Activated T-cell treated with anti-CD3 and anti-CD28 coated beads, Interleukin-2, amount 50 U/mL, for 4 hours (primary cell): ENCODE data around the gene KCNQ4. TPM values are rescaled to one million over a fixed set of nuclear protein-coding genes. Genes with fewer than 3 reads are reported as not detected.

Experiments used
- ATAC-seq, 2 donors: fragments of 200-7000 bp; cut with Tn5 transposase; one replicate each; pipeline ENCODE4 v1.10.0; 2021
- DNase-seq: peaks from one replicate; pipeline ENCODE4 v3.0.0-alpha.2; 2020
- H3K27me3 Mint-ChIP-seq: one replicate; pipeline ENCODE4 v1.8.0; 2021; ENCODE audit warnings: low read depth, mixed read lengths
- H3K36me3 Mint-ChIP-seq: one replicate; pipeline ENCODE4 v1.8.0; 2022; ENCODE audit warnings: mixed read lengths; ENCODE audit not compliant: insufficient read depth
- H3K4me1 Mint-ChIP-seq: one replicate; pipeline ENCODE4 v1.8.0; 2021; ENCODE audit warnings: low read depth, mixed read lengths
- H3K4me3 Mint-ChIP-seq: one replicate; pipeline ENCODE4 v1.8.0; 2021; ENCODE audit warnings: mild to moderate bottlenecking, moderate library complexity, mixed read lengths
- H3K9me3 Mint-ChIP-seq: one replicate; pipeline ENCODE4 v1.8.0; 2021; ENCODE audit warnings: mixed read lengths
- total RNA-seq, 3 donors: library from RNA; stranded (reverse); gene quantifications; one replicate each; pipeline ENCODE4 v1.2.1, GENCODE V29; 2021

KCNQ4 gene
- total RNA-seq, 3 donors from 2014 or later: 0.24 to 0.56 (median 0.24) TPM

- peaks cover 15% of the 10 kb centered on the region for H3K4me1 Mint-ChIP-seq
- no peaks in the 10 kb centered on the region for H3K9me3 Mint-ChIP-seq
- no peaks in the 10 kb centered on the region for H3K27me3 Mint-ChIP-seq
- no peak for DNase-seq
- no peaks in the 10 kb centered on the region for H3K36me3 Mint-ChIP-seq
- ATAC-seq: no peak
- H3K4me3 Mint-ChIP-seq: no peak overlapping the region
Measured at GRCh38 chr1:40792036-40792435, 8.4 kb downstream of the KCNQ4 start.

DNA sequence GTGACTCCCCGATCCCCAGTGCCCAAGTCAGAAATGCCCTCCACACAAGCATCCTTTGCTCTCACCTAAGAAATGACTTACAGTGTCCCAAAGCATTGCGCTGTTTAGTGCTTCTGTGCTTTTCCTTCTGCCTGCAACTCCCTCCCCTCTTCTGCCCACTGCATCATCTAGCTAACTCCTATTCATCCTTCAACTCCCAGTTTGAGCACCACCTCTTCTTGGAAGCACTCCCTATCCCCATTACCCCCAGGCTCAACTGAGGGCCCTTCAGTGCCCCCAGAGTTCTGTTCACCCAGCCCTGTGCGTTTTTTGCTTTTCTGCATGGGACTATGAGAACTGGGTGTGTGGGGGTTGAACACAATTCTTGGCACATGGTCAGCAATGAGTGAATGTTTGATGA, 10.0 kb downstream of the KCNQ4 start:
- H3K27me3 Mint-ChIP-seq: no peaks in the 10 kb centered on the region
- H3K9me3 Mint-ChIP-seq: no peaks in the 10 kb centered on the region
- peaks cover 21% of the 10 kb centered on the region for H3K4me1 Mint-ChIP-seq
- no peaks in the 10 kb centered on the region for H3K36me3 Mint-ChIP-seq
- no peak overlapping the region for H3K4me3 Mint-ChIP-seq
- no peak for ATAC-seq
- DNase-seq: no peak

DNA sequence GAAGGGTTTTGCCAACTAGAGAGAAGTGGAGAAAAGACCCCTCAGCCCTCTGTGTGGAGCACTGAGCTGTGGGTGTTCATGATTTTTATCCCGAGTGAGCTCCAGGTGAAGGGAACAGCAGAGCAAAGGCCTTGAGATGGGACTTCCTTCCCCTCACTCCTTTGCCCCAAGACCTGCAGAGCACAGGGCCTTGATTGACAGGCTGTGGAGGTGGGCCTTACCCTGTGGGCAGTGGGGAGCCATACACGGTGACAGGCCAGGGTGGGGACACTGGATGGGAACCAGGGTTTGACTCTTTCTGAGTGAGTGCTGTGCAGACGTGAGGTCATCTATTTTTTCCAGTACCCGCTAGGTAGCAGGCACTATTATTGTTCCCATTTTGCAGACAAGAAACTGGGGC, 10.5 kb downstream of the KCNQ4 start:
- Mint-ChIP-seq H3K9me3 (no peaks in the 10 kb centered on the region), H3K4me1 (peaks cover 21% of the 10 kb centered on the region), H3K36me3 (no peaks in the 10 kb centered on the region), H3K27me3 (no peaks in the 10 kb centered on the region), H3K4me3 (no peak overlapping the region)
- DNase-seq: no peak
- ATAC-seq: no peak

DNA sequence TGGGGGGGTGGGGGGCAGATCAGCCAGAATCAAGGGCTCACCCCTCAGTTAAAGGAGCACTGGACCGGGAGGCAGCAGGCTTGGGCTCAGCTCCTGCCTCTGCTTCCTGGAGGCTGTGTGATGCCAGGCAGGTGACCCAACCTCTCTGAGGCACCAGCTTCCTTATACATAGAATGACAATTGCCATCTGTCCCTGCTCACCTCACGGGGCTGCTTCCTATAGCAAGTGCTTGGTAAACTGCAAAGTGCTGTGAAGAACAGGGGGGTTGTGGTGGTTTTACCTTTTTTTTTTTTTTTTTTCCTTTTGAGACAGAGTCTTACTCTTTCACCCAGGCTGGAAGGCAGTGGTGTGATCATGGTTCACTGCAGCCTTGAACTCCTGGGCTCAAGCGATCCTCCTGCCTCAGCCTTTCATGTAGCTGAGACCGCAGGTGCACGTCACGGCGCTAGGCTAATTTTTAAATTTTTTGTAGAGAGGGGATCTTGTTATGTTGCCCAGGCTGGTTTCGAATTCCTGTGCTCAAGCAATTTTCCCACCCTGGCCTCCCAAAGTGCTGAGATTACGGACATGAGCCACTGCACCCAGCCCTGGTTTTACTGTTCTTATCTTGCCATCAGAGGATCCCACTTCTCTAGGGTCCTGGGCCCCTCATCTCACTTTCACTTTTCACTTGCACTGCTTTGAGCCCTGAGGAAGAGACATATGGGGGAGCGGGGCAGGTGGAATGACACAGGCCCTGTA, 11.6 kb downstream of the KCNQ4 start:
- no peak for DNase-seq
- Mint-ChIP-seq H3K4me3 (peak overlapping the region; percentile 26), H3K27me3 (no peaks in the 10 kb centered on the region), H3K36me3 (no peaks in the 10 kb centered on the region), H3K4me1 (peaks cover 21% of the 10 kb centered on the region), H3K9me3 (no peaks in the 10 kb centered on the region)
- peak; percentile 51 to 73 for ATAC-seq

GRCh38 chr1:40795811-40796586, 12.4 kb downstream of the KCNQ4 start:
- Mint-ChIP-seq H3K9me3 (no peaks in the 10 kb centered on the region), H3K27me3 (no peaks in the 10 kb centered on the region), H3K36me3 (no peaks in the 10 kb centered on the region), H3K4me3 (peak overlapping the region; percentile 26), H3K4me1 (peaks cover 27% of the 10 kb centered on the region)
- no peak for DNase-seq
- ATAC-seq: peak; percentile 28 to 38

- DNase-seq (no peak), ATAC-seq (no peak)
- no peaks in the 10 kb centered on the region for H3K36me3 Mint-ChIP-seq
- no peaks in the 10 kb centered on the region for H3K9me3 Mint-ChIP-seq
- H3K4me3 Mint-ChIP-seq: peak overlapping the region; percentile 61
- peaks cover 37% of the 10 kb centered on the region for H3K4me1 Mint-ChIP-seq
- no peaks in the 10 kb centered on the region for H3K27me3 Mint-ChIP-seq
Measured at GRCh38 chr1:40796939-40797667, 13.5 kb downstream of the KCNQ4 start.

DNA sequence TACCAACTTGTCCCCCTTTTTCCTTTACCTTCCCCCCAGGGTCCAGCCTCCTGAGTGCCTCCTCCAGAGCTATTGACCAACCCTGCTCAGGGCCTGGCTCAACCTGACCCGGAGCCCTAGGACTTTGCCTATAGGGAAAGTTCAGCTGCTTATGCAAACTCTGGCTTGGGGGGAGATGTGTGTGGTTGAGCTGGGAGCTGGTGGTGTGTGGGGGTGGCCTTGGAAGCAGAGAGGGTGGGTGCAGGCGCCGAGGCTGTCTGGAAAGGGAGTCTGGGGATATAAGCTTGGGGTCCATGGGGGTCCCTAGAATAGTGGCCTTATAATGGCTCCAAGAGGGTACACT, 14.1 kb downstream of the KCNQ4 start:
- no peak overlapping the region for H3K4me3 Mint-ChIP-seq
- no peak for ATAC-seq
- no peaks in the 10 kb centered on the region for H3K36me3 Mint-ChIP-seq
- peaks cover 39% of the 10 kb centered on the region for H3K4me1 Mint-ChIP-seq
- H3K27me3 Mint-ChIP-seq: no peaks in the 10 kb centered on the region
- no peak for DNase-seq
- H3K9me3 Mint-ChIP-seq: no peaks in the 10 kb centered on the region

DNA sequence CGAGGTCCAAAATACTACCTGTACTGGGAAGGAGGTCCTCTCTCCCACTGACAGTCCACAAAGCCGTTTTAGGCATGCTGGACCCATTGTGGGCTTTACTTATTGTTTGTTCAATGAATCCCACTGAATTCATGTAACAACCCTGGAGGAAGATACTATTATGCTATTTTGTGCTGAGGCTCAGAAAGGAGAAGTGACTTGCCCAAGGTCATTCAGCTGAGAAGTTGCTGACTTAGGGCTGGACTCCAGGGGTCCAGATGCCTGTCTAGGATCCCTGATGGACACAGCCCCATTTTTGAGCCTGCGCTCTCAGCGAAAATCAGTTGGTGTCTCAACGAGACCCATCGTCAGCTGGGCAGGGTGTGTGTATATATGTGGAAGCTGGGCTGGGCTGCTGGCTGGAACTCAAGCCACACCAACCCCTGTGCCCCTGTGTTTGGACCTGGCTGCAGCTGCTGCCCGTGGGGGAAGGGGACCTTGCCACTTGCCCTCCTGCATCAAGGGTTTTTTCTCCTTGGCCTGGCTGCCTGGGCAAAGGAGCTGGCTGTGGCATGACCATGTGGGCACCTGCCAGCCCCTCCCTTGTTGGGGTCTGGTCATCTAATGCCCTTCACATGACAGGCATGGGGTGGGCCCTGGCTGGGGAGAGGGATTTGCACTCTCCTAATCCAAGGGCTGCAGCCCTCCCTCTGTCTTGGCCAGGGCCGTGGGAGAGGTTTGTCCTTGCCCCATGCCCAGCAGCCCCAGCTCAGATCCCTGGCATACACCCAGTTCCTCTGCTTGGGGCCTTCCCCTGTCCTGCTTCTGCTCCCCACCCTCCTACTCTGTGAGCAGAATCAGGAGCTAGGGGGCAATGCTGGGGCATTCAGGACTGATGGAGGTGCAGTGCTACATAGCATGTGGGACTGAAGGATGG, 15.0 kb downstream of the KCNQ4 start:
- DNase-seq (no peak), ATAC-seq (no peak)
- no peak overlapping the region for H3K4me3 Mint-ChIP-seq
- H3K4me1 Mint-ChIP-seq: peaks cover 41% of the 10 kb centered on the region
- no peaks in the 10 kb centered on the region for H3K9me3 Mint-ChIP-seq
- no peaks in the 10 kb centered on the region for H3K27me3 Mint-ChIP-seq
- H3K36me3 Mint-ChIP-seq: no peaks in the 10 kb centered on the region

DNA sequence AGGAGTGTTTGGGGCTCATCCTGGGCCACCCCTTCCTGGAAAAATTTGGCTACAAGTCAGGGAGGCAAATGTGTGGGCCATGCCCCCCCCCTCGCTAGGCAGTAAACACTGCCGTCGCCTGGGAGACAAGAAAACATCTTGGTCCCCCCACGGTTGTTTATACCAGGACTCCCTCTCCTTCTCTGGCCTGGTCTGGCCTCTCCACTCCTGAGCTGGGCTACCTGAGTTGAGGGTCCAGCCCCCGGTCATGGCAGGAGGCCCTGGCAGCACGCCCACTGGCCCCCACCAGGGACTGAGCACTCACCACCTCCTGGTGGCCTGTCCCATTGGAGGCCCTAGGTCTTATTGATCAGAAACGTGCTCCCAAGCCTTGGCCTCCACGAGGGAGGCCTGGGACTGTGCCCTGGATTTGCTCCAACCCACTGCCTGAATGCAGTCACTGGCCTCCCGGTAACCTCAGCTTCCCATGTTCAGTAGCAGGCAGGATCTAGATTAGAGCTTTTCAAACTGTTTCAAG, 15.8 kb downstream of the KCNQ4 start:
- Mint-ChIP-seq H3K27me3 (no peaks in the 10 kb centered on the region), H3K4me3 (no peak overlapping the region), H3K4me1 (peaks cover 41% of the 10 kb centered on the region), H3K9me3 (no peaks in the 10 kb centered on the region), H3K36me3 (no peaks in the 10 kb centered on the region)
- DNase-seq (no peak), ATAC-seq (no peak)

DNA sequence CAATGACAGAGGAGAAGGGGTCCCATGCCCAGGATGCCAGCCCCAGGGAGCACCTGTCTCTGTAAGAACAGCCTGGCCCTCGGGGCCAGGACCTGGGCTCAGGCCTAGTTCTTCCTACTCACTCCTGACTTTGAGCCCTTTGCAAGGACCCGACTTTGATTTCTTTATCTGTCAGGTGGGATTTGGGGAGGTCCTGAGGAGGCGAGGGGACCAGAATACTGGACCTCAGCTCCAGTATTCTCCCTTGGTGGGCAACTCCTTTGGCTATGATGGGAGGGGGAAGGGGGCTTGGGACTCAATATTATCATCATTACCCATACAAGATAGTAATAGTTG, 18.1 kb downstream of the KCNQ4 start:
- H3K4me1 Mint-ChIP-seq: peaks cover 28% of the 10 kb centered on the region

GRCh38 chr1:40802078-40802741, 18.6 kb downstream of the KCNQ4 start:
- ATAC-seq (peak; percentile 90 to 91), DNase-seq (peak; percentile 80)
- Mint-ChIP-seq H3K36me3 (no peaks in the 10 kb centered on the region), H3K27me3 (no peaks in the 10 kb centered on the region), H3K4me1 (peaks cover 24% of the 10 kb centered on the region), H3K9me3 (no peaks in the 10 kb centered on the region), H3K4me3 (peak overlapping the region; percentile 66)

More for the DNA sequence above, 18.1 kb downstream of the KCNQ4 start:
- no peak for ATAC-seq
- no peaks in the 10 kb centered on the region for H3K9me3 Mint-ChIP-seq
- H3K27me3 Mint-ChIP-seq: no peaks in the 10 kb centered on the region
- no peaks in the 10 kb centered on the region for H3K36me3 Mint-ChIP-seq
- H3K4me3 Mint-ChIP-seq: peak overlapping the region; percentile 66
- DNase-seq: no peak

- Mint-ChIP-seq H3K9me3 (no peaks in the 10 kb centered on the region), H3K27me3 (no peaks in the 10 kb centered on the region), H3K4me1 (peaks cover 19% of the 10 kb centered on the region), H3K4me3 (peak overlapping the region; percentile 51), H3K36me3 (no peaks in the 10 kb centered on the region)
- no peak for DNase-seq
- peak in 1 of 2 donors; percentile 5 for ATAC-seq
Measured at GRCh38 chr1:40802742-40803113, 19.1 kb downstream of the KCNQ4 start.

DNA sequence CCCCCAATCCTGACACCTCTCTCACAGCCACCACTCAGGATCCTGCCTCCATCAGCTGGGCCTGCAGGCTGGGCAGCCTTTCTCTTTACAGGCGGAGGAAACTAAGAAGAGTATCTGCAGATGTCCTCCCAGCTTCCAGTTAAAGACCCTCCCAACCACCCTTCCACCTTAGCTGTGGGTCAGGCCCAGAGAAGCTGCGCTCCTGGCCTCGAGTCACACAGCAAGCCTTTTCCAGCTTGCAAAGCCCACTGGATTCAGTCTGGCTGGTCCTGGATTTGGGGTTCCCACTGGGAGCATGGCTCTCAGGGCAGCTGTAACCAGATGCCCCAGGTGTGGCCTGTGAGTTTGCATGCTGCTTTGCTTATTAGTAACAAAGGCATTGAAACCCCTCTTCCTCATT, 19.9 kb downstream of the KCNQ4 start:
- DNase-seq: no peak
- no peak overlapping the region for H3K4me3 Mint-ChIP-seq

More for the DNA sequence above, 19.9 kb downstream of the KCNQ4 start:
- no peaks in the 10 kb centered on the region for H3K9me3 Mint-ChIP-seq
- H3K27me3 Mint-ChIP-seq: no peaks in the 10 kb centered on the region
- no peak for ATAC-seq
- H3K4me1 Mint-ChIP-seq: peaks cover 19% of the 10 kb centered on the region
- H3K36me3 Mint-ChIP-seq: no peaks in the 10 kb centered on the region
